Measurements from ENCODE around the gene GPAM. TPM values are rescaled to one million over a fixed set of nuclear protein-coding genes. Genes with fewer than 3 reads are reported as not detected.
"Not testable (repeated sequence)": the region's sequence is repeated elsewhere in the genome, so short reads cannot be mapped to it uniquely, and the experiment has no call there.

GPAM gene
- polyA plus RNA-seq, 2 donors: 1.1 to 1.5 TPM

DNA sequence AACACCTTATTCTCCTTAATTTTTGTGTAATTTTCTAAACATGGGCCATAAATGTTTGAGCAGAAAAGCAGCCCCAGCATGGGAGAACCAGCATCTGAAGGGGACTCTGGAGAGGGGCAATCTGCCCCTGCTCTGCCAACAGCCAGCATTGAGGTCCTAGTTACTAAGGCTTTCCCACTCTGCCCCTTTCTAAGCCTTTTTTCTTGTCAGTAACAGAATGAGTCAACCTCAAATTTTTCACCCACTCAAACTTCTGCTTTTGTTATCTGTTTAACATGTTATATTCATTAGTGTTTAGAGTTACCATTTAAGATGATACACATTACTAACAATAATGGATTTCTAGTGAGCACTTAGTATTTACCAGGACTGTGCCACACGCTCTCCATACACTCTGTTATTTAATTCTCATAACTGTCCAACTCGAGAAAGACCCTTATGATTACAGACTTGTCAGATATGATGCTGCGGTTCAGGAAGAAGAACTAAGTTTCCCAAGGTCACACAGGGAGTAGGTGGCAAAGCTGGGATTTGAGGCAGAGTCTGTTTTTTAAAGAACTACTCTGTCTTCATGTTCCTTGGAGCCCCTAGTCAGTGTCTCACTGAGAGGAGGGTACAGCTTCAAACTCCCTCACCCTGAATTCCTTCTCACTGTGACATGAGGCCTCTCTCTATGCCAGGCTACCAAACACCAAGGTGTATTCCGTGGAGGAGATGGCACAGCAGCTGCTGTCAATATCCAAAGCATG, 19.9 kb upstream of the GPAM start:
- no peaks in the 10 kb centered on the region for H3K4me1 ChIP-seq (ENCODE audit: control insufficient read depth in 2 of 2, insufficient read depth in 2 of 2, low read length in 1 of 2)
- 72 to 75% methylated on average over 4 of the region's 4 CpGs for WGBS, 2 donors

GRCh38 chr10:112202561-112203241, 19.1 kb upstream of the GPAM start:
- Histone ChIP-seq H3K4me3 (ENCODE audit: low read depth in 1 of 2, low read length in 2 of 2) (no peak overlapping the region), H3K36me3 (ENCODE audit: control insufficient read depth in 2 of 2, insufficient read depth in 2 of 2, low read length in 1 of 2) (no peaks in the 10 kb centered on the region), H3K27ac (ENCODE audit: low read depth in 2 of 2, low read length in 1 of 2) (no peak overlapping the region), H3K9me3 (ENCODE audit: control insufficient read depth in 2 of 2, insufficient read depth in 1 of 2, low read depth in 1 of 2, low read length in 1 of 2) (no peaks in the 10 kb centered on the region), H3K27me3 (ENCODE audit: control insufficient read depth in 1 of 2, insufficient read depth in 2 of 2, low read length in 2 of 2) (no peaks in the 10 kb centered on the region), H3K4me1 (ENCODE audit: control insufficient read depth in 2 of 2, insufficient read depth in 2 of 2, low read length in 1 of 2) (no peaks in the 10 kb centered on the region)
- 73 to 74% methylated on average over 6 of the region's 6 CpGs for WGBS, 2 donors

More for the DNA sequence above, 19.9 kb upstream of the GPAM start:
- no peaks in the 10 kb centered on the region for H3K36me3 ChIP-seq (ENCODE audit: control insufficient read depth in 2 of 2, insufficient read depth in 2 of 2, low read length in 1 of 2)
- H3K9me3 ChIP-seq (ENCODE audit: control insufficient read depth in 2 of 2, insufficient read depth in 1 of 2, low read depth in 1 of 2, low read length in 1 of 2): no peaks in the 10 kb centered on the region
- H3K4me3 ChIP-seq (ENCODE audit: low read depth in 1 of 2, low read length in 2 of 2): no peak overlapping the region
- no peak overlapping the region for H3K27ac ChIP-seq (ENCODE audit: low read depth in 2 of 2, low read length in 1 of 2)
- no peaks in the 10 kb centered on the region for H3K27me3 ChIP-seq (ENCODE audit: control insufficient read depth in 1 of 2, insufficient read depth in 2 of 2, low read length in 2 of 2)

GRCh38 chr10:112202076-112202475, 18.5 kb upstream of the GPAM start:
- no peak overlapping the region for H3K27ac ChIP-seq (ENCODE audit: low read depth in 2 of 2, low read length in 1 of 2)
- no peak overlapping the region for H3K4me3 ChIP-seq (ENCODE audit: low read depth in 1 of 2, low read length in 2 of 2)
- no peaks in the 10 kb centered on the region for H3K36me3 ChIP-seq (ENCODE audit: control insufficient read depth in 2 of 2, insufficient read depth in 2 of 2, low read length in 1 of 2)
- 85 to 88% methylated on average over 1 of the region's 1 CpG for WGBS, 2 donors
- H3K4me1 ChIP-seq (ENCODE audit: control insufficient read depth in 2 of 2, insufficient read depth in 2 of 2, low read length in 1 of 2): no peaks in the 10 kb centered on the region
- no peaks in the 10 kb centered on the region for H3K9me3 ChIP-seq (ENCODE audit: control insufficient read depth in 2 of 2, insufficient read depth in 1 of 2, low read depth in 1 of 2, low read length in 1 of 2)
- H3K27me3 ChIP-seq (ENCODE audit: control insufficient read depth in 1 of 2, insufficient read depth in 2 of 2, low read length in 2 of 2): no peaks in the 10 kb centered on the region

GRCh38 chr10:112201334-112201733, 17.8 kb upstream of the GPAM start:
- H3K4me3 ChIP-seq (ENCODE audit: low read depth in 1 of 2, low read length in 2 of 2): no peak overlapping the region
- no peaks in the 10 kb centered on the region for H3K27me3 ChIP-seq (ENCODE audit: control insufficient read depth in 1 of 2, insufficient read depth in 2 of 2, low read length in 2 of 2)
- no peaks in the 10 kb centered on the region for H3K9me3 ChIP-seq (ENCODE audit: control insufficient read depth in 2 of 2, insufficient read depth in 1 of 2, low read depth in 1 of 2, low read length in 1 of 2)
- H3K4me1 ChIP-seq (ENCODE audit: control insufficient read depth in 2 of 2, insufficient read depth in 2 of 2, low read length in 1 of 2): no peaks in the 10 kb centered on the region
- 32 to 38% methylated on average over 1 of the region's 1 CpG for WGBS, 2 donors
- no peaks in the 10 kb centered on the region for H3K36me3 ChIP-seq (ENCODE audit: control insufficient read depth in 2 of 2, insufficient read depth in 2 of 2, low read length in 1 of 2)
- H3K27ac ChIP-seq (ENCODE audit: low read depth in 2 of 2, low read length in 1 of 2): no peak overlapping the region

GRCh38 chr10:112200259-112200658, 16.7 kb upstream of the GPAM start:
- H3K4me1 ChIP-seq (ENCODE audit: control insufficient read depth in 2 of 2, insufficient read depth in 2 of 2, low read length in 1 of 2); H3K36me3 ChIP-seq (ENCODE audit: control insufficient read depth in 2 of 2, insufficient read depth in 2 of 2, low read length in 1 of 2); H3K9me3 ChIP-seq (ENCODE audit: control insufficient read depth in 2 of 2, insufficient read depth in 1 of 2, low read depth in 1 of 2, low read length in 1 of 2); H3K27ac ChIP-seq (ENCODE audit: low read depth in 2 of 2, low read length in 1 of 2); H3K4me3 ChIP-seq (ENCODE audit: low read depth in 1 of 2, low read length in 2 of 2); H3K27me3 ChIP-seq (ENCODE audit: control insufficient read depth in 1 of 2, insufficient read depth in 2 of 2, low read length in 2 of 2): not testable (repeated sequence)
- WGBS, 2 donors: 77 to 85% methylated on average over 5 of the region's 5 CpGs

GRCh38 chr10:112197662-112198061, 14.1 kb upstream of the GPAM start:
- no CpG with 5 or more reads among the region's 2 CpGs for WGBS, 2 donors

GRCh38 chr10:112195224-112195623, 11.7 kb upstream of the GPAM start:
- H3K27me3 ChIP-seq (ENCODE audit: control insufficient read depth in 1 of 2, insufficient read depth in 2 of 2, low read length in 2 of 2): no peaks in the 10 kb centered on the region
- no peaks in the 10 kb centered on the region for H3K36me3 ChIP-seq (ENCODE audit: control insufficient read depth in 2 of 2, insufficient read depth in 2 of 2, low read length in 1 of 2)
- H3K4me1 ChIP-seq (ENCODE audit: control insufficient read depth in 2 of 2, insufficient read depth in 2 of 2, low read length in 1 of 2): no peaks in the 10 kb centered on the region
- 85 to 88% methylated on average over 7 of the region's 7 CpGs for WGBS, 2 donors
- no peak overlapping the region for H3K27ac ChIP-seq (ENCODE audit: low read depth in 2 of 2, low read length in 1 of 2)
- no peaks in the 10 kb centered on the region for H3K9me3 ChIP-seq (ENCODE audit: control insufficient read depth in 2 of 2, insufficient read depth in 1 of 2, low read depth in 1 of 2, low read length in 1 of 2)
- H3K4me3 ChIP-seq (ENCODE audit: low read depth in 1 of 2, low read length in 2 of 2): no peak overlapping the region

More at GRCh38 chr10:112197662-112198061, 14.1 kb upstream of the GPAM start:
- not testable (repeated sequence) for H3K27me3 ChIP-seq (ENCODE audit: control insufficient read depth in 1 of 2, insufficient read depth in 2 of 2, low read length in 2 of 2); H3K9me3 ChIP-seq (ENCODE audit: control insufficient read depth in 2 of 2, insufficient read depth in 1 of 2, low read depth in 1 of 2, low read length in 1 of 2); H3K36me3 ChIP-seq (ENCODE audit: control insufficient read depth in 2 of 2, insufficient read depth in 2 of 2, low read length in 1 of 2); H3K4me3 ChIP-seq (ENCODE audit: low read depth in 1 of 2, low read length in 2 of 2); H3K4me1 ChIP-seq (ENCODE audit: control insufficient read depth in 2 of 2, insufficient read depth in 2 of 2, low read length in 1 of 2); H3K27ac ChIP-seq (ENCODE audit: low read depth in 2 of 2, low read length in 1 of 2)

DNA sequence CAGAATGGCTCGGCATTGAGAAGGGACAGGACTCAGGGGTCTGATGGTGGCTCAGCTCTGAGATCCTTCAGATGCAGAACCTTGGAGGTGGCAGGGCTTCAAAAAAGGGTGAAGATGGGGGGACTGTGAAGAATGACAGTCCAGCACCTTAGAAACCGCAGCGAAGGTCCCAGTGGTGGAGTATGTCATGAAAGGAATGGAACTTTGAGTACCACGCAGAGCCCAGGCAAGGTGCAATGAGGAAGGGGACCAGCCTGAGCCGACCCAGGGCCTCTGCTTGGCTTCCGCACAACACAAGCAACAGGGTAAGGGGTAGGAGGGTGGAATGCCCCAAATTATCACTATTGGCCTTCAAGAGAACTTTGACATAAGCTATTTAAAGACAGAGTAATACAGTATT, 8.2 kb upstream of the GPAM start:
- H3K27me3 ChIP-seq (ENCODE audit: control insufficient read depth in 1 of 2, insufficient read depth in 2 of 2, low read length in 2 of 2): no peaks in the 10 kb centered on the region
- H3K27ac ChIP-seq (ENCODE audit: low read depth in 2 of 2, low read length in 1 of 2): no peak overlapping the region
- H3K9me3 ChIP-seq (ENCODE audit: control insufficient read depth in 2 of 2, insufficient read depth in 1 of 2, low read depth in 1 of 2, low read length in 1 of 2): no peaks in the 10 kb centered on the region
- no peak overlapping the region for H3K4me3 ChIP-seq (ENCODE audit: low read depth in 1 of 2, low read length in 2 of 2)
- H3K36me3 ChIP-seq (ENCODE audit: control insufficient read depth in 2 of 2, insufficient read depth in 2 of 2, low read length in 1 of 2): no peaks in the 10 kb centered on the region
- WGBS, 2 donors: 91% methylated on average over 6 of the region's 6 CpGs
- H3K4me1 ChIP-seq (ENCODE audit: control insufficient read depth in 2 of 2, insufficient read depth in 2 of 2, low read length in 1 of 2): no peaks in the 10 kb centered on the region

- no peaks in the 10 kb centered on the region for H3K4me1 ChIP-seq (ENCODE audit: control insufficient read depth in 2 of 2, insufficient read depth in 2 of 2, low read length in 1 of 2)
- WGBS, 2 donors: 53 to 61% methylated on average over 4 of the region's 4 CpGs
- H3K9me3 ChIP-seq (ENCODE audit: control insufficient read depth in 2 of 2, insufficient read depth in 1 of 2, low read depth in 1 of 2, low read length in 1 of 2): no peaks in the 10 kb centered on the region
- no peaks in the 10 kb centered on the region for H3K27me3 ChIP-seq (ENCODE audit: control insufficient read depth in 1 of 2, insufficient read depth in 2 of 2, low read length in 2 of 2)
- no peak overlapping the region for H3K4me3 ChIP-seq (ENCODE audit: low read depth in 1 of 2, low read length in 2 of 2)
- no peaks in the 10 kb centered on the region for H3K36me3 ChIP-seq (ENCODE audit: control insufficient read depth in 2 of 2, insufficient read depth in 2 of 2, low read length in 1 of 2)
- no peak overlapping the region for H3K27ac ChIP-seq (ENCODE audit: low read depth in 2 of 2, low read length in 1 of 2)
Measured at GRCh38 chr10:112191041-112191590, 7.6 kb upstream of the GPAM start.

Data from esophagus (tissue), 2 donors.